Parathyroid adenoma (tissue), 2 donors: ENCODE data around the gene INPP5K.
"Not testable (repeated sequence)": the region's sequence is repeated elsewhere in the genome, so short reads cannot be mapped to it uniquely, and the experiment has no call there.

ENCODE experiments used
- H2AFZ ChIP-seq: fragments of 300-600 bp; sonication (generic); one replicate; pipeline ENCODE4 v1.7.0; 2017; ENCODE audit warnings: antibody characterized with exemption, mild to moderate bottlenecking
- H3K27ac ChIP-seq: fragments of 300-600 bp; sonication (generic); one replicate; pipeline ENCODE4 v1.7.0; 2017
- H3K27me3 ChIP-seq: fragments of 300-600 bp; sonication (generic); one replicate; pipeline ENCODE4 v1.7.0; 2017; ENCODE audit warnings: low read length; ENCODE audit not compliant: control insufficient read depth, insufficient read depth
- H3K36me3 ChIP-seq: fragments of 300-600 bp; sonication (generic); one replicate; pipeline ENCODE4 v1.7.0; 2017; ENCODE audit warnings: low read length; ENCODE audit not compliant: control insufficient read depth, insufficient read depth
- H3K4me1 ChIP-seq: fragments of 300-600 bp; sonication (generic); one replicate; pipeline ENCODE4 v1.7.0; 2017; ENCODE audit warnings: control low read depth
- H3K4me2 ChIP-seq: fragments of 300-600 bp; sonication (generic); one replicate; pipeline ENCODE4 v1.7.0; 2017; ENCODE audit warnings: low read length
- H3K4me3 ChIP-seq: fragments of 300-600 bp; sonication (generic); one replicate; pipeline ENCODE4 v1.7.0; 2017; ENCODE audit warnings: low read depth, low read length
- H3K79me2 ChIP-seq: fragments of 300-600 bp; sonication (generic); one replicate; pipeline ENCODE4 v1.7.0; 2017; ENCODE audit warnings: control low read depth
- H3K9ac ChIP-seq: fragments of 300-600 bp; sonication (generic); one replicate; pipeline ENCODE4 v1.7.0; 2017; ENCODE audit warnings: mild to moderate bottlenecking
- H3K9me3 ChIP-seq: fragments of 300-600 bp; sonication (generic); one replicate; pipeline ENCODE4 v1.7.0; 2017; ENCODE audit warnings: low read length; ENCODE audit not compliant: control insufficient read depth
- TF ChIP-seq, protein P1 (sequence below): fragments of 300-600 bp; sonication (generic); IDR thresholded peaks from one replicate; pipeline ENCODE4 v1.7.0; 2017; ENCODE audit warnings: antibody characterized with exemption, mild to moderate bottlenecking
- donor health status: primary hyperparathyroidism.

Gene INPP5K

DNA sequence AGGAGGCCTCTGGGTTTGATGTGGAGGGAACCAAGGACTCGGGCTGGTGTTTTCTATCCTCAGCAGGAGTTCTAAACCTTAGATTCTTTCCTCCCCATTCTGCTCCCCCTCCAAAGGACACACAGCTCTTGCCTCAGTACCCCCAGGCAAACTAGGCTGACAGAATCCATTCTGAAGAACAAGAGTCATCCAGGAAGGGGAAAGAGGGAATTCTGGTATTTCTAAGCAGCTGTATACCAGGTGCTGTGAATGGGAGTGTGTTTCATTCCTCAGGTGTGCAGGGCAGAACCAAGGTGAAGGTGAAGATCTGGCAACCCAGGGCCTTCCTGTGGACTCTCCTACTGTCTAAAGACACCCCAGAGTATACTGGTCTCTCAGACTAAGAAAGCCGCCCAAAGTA lies 4.1 kb downstream of the INPP5K start:
- Histone ChIP-seq H3K9ac (no peak overlapping the region), H3K27me3 (no peaks in the 10 kb centered on the region), H3K4me3 (no peak overlapping the region), H3K4me1 (peaks cover 23% of the 10 kb centered on the region), H3K9me3 (no peaks in the 10 kb centered on the region), H3K36me3 (no peaks in the 10 kb centered on the region), H3K79me2 (peaks cover 28% of the 10 kb centered on the region), H3K4me2 (no peak overlapping the region), H3K27ac (peak overlapping the region; percentile 42), H2AFZ (no peak overlapping the region)
- TF ChIP-seq, protein P1, sequence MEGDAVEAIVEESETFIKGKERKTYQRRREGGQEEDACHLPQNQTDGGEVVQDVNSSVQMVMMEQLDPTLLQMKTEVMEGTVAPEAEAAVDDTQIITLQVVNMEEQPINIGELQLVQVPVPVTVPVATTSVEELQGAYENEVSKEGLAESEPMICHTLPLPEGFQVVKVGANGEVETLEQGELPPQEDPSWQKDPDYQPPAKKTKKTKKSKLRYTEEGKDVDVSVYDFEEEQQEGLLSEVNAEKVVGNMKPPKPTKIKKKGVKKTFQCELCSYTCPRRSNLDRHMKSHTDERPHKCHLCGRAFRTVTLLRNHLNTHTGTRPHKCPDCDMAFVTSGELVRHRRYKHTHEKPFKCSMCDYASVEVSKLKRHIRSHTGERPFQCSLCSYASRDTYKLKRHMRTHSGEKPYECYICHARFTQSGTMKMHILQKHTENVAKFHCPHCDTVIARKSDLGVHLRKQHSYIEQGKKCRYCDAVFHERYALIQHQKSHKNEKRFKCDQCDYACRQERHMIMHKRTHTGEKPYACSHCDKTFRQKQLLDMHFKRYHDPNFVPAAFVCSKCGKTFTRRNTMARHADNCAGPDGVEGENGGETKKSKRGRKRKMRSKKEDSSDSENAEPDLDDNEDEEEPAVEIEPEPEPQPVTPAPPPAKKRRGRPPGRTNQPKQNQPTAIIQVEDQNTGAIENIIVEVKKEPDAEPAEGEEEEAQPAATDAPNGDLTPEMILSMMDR, result no peak

DNA sequence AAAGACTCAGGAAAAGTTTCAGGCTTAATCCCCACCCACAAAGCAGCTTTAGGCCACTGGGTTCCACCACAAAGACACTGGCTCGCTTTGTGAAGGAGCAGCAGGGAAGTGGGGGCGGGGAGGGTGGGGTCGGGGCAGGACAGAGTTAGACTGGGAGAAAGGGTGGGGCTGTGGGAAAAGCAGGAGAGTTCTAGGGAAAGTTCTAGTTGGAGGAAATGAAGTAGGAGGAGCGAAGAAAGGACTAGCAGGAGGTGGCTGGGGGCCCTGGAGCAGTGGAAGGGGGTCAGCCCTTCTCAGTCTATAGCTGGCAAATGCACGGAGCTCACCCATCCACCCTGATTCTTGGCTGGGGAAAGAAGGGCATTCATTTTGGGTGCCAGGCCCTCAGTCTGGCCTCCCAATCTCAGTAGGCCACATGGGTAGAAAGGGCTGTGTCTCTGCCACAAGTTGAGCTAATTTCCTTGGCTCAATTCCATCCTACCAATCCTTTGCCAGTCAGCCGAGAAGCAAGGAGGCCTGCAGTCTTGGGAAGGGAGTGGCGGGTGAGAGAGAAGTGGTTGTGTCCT lies 4.6 kb downstream of the INPP5K start:
- Histone ChIP-seq H2AFZ (no peak overlapping the region), H3K9ac (no peak overlapping the region), H3K4me3 (no peak overlapping the region), H3K9me3 (no peaks in the 10 kb centered on the region), H3K36me3 (no peaks in the 10 kb centered on the region), H3K27me3 (no peaks in the 10 kb centered on the region), H3K27ac (peak overlapping the region; percentile 42), H3K79me2 (peaks cover 28% of the 10 kb centered on the region), H3K4me1 (peaks cover 23% of the 10 kb centered on the region), H3K4me2 (no peak overlapping the region)
- TF ChIP-seq, protein P1, result no peak

DNA sequence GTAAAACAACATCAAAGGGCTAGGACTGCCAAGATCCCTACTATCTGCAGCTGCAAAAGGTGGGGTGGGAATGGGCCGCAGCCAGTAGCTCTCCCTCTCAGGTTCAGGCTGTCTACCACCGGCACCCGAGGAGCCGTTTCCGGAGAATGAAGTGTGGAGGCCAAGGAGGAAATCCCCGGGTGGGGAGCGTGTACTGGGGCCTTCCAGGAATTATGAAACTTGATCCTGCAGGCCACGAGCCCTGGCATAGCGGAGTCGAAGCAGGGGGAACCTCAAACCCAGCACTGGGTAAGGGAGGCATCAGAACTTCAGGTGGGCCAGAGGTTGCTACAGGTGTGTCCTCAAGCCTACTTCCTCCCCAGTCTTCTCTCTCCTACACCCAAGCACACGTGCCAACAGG lies 5.1 kb downstream of the INPP5K start:
- Histone ChIP-seq H2AFZ (no peak overlapping the region), H3K9me3 (no peaks in the 10 kb centered on the region), H3K79me2 (peaks cover 28% of the 10 kb centered on the region), H3K36me3 (no peaks in the 10 kb centered on the region), H3K27ac (peak overlapping the region; percentile 42), H3K27me3 (no peaks in the 10 kb centered on the region), H3K9ac (no peak overlapping the region), H3K4me2 (no peak overlapping the region), H3K4me3 (no peak overlapping the region), H3K4me1 (peaks cover 23% of the 10 kb centered on the region)
- TF ChIP-seq, protein P1, result no peak

DNA sequence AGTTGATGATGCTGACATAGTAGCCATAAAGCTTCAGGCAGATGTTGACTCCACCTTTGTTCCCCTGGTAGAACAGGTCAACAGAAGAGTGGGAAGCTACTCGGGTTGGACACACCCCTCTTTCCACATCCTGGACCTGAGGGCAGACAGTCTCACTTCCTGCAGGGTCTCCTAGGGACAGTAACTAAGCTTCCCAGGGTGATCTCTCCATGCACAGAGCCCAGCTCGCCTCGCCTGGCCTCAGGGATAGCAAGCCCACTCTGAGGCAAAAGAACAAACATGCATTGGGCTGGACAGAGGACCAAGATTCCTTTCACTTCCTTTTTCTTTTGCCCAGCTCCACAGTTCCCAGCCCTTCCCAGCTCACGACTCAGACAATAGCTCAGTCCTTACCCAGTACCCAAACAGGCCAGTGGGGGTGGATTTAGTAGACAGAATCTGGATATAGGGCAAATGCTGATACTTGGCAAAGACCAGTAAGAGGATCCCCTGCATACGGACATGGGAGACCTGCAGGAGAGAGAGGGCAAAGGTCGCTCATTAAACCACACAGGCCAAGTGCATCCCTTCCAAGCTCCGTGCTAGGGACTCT lies 7.0 kb downstream of the INPP5K start:
- Histone ChIP-seq H3K4me3 (no peak overlapping the region), H3K27me3 (no peaks in the 10 kb centered on the region), H3K36me3 (no peaks in the 10 kb centered on the region), H3K4me2 (no peak overlapping the region), H2AFZ (no peak overlapping the region), H3K9ac (no peak overlapping the region), H3K4me1 (peaks cover 18% of the 10 kb centered on the region), H3K9me3 (no peaks in the 10 kb centered on the region), H3K79me2 (peaks cover 17% of the 10 kb centered on the region), H3K27ac (no peak overlapping the region)
- TF ChIP-seq, protein P1, result no peak

DNA sequence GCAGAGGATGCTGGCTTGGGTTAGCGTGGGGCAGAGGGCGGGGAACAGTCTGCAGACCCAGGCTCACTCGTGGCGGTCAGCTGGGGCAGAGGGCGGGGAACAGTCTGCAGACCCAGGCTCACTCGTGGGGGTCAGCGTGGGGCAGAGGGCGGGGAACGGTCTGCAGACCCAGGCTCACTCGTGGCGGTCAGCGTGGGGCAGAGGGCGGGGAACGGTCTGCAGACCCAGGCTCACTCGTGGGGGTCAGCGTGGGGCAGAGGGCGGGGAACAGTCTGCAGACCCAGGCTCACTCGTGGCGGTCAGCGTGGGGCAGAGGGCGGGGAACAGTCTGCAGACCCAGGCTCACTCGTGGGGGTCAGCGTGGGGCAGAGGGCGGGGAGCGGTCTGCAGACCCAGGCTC lies 7.7 kb downstream of the INPP5K start:
- not testable (repeated sequence) for H3K9ac ChIP-seq, H3K27me3 ChIP-seq, H3K27ac ChIP-seq, H3K36me3 ChIP-seq, H3K4me2 ChIP-seq, H2AFZ ChIP-seq, H3K4me3 ChIP-seq, H3K9me3 ChIP-seq
- H3K4me1 ChIP-seq, result peaks cover 18% of the 10 kb centered on the region
- peaks cover 14% of the 10 kb centered on the region for H3K79me2 ChIP-seq
